HG03064 (cell line): ENCODE data around the gene EML6.
"Not testable (repeated sequence)": the region's sequence is repeated elsewhere in the genome, so short reads cannot be mapped to it uniquely, and the experiment has no call there.

ENCODE experiments used
- ATAC-seq: cut with Tn5 transposase; IDR thresholded peaks from one replicate; pipeline ENCODE4 v1.9.1; 2021; ENCODE audit warnings: low read depth; ENCODE audit not compliant: unreplicated experiment

EML6 gene

DNA sequence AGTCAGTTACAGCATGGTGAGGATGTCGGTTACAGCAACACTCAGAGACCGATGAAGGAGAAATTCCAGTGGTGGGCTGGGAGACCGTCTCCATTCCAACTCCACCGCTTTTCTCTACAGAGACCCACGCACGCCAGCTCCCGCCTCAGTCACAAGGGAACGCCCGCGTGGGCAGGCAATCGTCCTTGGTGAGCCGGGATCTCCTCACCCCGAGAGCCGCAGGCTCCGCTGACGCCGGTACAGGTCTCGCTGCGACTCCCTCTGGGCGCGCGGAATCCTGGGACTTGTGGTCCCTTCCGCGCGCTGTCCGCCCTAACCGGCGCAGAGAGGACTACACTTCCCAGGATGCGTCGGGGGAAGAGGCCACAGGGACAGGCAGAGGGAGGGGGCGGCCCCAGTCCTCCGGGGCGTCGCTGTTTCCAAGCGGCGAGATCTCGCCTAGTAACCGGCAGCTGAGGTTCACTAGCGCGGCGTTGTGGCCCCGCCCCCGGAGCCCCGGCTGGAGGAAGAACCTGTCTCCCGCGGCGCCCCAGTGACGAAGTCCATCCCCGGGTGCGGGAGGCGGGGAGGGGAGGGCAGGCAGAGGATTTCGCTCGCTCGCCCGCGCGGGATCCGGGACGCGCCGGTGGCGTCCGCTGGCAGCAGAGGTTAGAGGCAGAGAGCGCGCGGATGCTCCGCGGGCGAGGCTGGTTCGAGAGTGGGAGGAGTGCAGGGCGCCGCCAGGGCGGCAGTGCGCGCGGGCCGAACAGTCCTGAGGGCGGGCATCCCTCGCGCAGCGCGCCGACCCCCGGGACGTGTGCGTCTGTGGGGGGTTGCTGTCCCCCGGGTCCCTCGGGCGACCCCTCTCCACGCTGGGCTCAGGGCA, at the start of gene EML6:
TSS of gene EML6 (plus strand) at position 532 of the 865 bp plus-strand sequence. CDS start 1,400 bp downstream, outside the sequence.
- peak; percentile 99 for ATAC-seq

DNA sequence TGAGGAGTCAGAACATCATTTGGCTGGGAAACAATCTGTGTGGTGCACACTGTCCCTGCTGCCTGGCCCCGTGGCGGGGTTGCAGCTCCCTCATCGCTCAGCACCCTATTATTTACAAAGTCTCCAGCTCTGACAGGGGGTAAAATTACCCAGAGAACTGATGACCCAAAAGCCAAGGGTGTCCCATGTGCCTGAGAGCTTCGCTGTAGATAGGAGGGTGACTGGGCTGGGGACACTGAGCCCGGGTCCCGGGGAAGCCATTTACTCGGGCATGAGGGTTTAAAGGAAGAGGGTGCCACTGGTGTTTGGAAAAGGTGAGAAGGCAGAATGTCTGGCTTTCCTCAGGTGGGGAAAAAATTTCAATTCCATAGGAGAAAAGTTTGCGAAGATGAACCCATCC, 48.2 kb upstream of the EML6 start:
- no peak for ATAC-seq

DNA sequence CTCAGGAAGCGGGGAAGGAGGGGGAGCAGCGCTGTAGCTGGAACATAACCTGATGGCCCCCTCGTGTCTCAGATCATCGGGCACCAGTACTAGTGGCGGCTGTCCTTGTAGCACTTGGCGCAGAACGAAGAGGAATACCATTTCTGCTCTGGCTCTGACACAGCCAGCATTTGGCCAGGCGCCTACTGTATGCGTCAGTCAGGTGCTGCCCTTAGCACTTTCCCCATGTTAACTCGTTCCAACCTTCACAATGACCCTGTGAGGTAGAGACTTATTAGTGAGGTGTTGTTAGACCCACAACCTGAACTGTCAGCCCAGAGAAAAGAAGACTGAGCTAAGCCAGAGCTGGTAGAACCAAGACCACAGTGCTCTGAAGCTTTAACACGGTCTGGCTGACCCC, 47.7 kb upstream of the EML6 start:
- ATAC-seq: no peak

DNA sequence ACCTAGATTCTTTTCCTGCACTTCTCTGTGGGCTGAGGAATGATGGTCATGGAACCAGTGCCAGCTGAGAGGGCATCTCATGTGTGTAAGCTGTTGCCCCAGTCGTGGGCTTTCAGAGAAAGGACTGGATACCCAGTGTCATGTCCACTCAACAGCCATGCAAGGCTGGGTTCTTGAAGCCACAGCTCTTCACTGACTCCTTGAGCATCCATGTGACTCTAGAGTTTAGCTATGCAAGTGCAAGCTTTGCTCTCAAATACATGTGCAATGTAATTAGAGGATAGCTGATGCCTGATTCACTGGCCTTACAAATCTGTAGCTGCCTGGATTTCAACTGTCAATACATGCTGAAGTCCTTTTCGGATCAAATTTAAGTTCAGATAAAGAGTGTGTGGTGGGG, 46.8 kb upstream of the EML6 start:
- ATAC-seq: no peak

DNA sequence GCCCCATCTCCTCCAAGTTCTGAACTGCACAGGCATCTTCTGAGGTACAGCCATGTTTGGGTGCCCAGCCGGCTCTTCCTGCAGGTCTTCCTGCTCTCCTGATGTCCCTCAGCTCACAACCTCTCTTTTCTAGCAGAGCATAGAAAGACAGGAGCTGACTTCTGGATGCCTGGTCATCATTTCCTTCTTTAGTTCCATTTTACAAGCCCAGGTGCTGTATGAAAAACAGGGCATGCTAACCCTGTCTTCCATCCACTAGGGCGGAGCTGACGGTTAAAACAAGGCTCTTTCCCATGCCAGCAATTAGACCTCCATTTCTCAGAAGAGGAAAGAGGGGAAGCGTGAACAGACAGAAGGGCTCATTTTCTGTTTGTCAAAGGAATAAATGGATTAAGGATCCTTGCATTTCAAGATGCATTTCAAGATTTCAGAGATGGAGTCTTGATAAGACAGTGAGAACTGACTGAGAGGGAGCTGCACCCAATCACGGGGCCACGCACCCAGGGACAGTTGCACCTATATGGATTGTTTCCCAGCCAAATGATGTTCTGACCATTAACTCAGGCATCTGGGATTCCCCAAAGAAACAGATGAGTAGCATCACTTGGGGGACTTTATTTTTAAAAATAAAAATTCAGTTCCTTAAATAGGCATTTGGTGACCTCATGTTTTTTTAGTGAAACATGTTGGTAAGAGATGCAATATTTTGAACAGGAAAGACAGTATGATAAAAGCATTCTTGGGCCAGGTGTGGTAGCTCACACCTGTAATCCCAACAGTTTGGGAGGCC, 45.8 kb upstream of the EML6 start:
- ATAC-seq: no peak

DNA sequence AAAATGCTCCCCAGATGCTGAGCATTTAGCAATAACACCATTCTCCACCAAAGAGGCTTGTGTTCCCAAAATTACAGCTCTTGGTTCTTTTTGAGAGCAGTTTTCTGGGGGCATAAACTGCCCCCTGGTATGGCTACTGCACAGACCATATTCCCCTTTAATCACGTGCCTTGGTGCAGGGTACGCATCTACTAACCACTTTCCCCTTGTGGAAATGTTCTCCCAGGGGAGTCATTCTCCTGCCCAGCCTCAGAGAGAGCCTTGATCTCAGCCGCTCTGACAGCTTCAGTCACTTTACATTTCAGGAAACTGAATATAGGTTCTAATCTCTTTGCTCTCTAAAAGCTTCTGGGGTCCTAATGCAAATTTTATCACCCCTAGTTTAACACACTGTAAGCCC, 44.7 kb upstream of the EML6 start:
- ATAC-seq: no peak

DNA sequence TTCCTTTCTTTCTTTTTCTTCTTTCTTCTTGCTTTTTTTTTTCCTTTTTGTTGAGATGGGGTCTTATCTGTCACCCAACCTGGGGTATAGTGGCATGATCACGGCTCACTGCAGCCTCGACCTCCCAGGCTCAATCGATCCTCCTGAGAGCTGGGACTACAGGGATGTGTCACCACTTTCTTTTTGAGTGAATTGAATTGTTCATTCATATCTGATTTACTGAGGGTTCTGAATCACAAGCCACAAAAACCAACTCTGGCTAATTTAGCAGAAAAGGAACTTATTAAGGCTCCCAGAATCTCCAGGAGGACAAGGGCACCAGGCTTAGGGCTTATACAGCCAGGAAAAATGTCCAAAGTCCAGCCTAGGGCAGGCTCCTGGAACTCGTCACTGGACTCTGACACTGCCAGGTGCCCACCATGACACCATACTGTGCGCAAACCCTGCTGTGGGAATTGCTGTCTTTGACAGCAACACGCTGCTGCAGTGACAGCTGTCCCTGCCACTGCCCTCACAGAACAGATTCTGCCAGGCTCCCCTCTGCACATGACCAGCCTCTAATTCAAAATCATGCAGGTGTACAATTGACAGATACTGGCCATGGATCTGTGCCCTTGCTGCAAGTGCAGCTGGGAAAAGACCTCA, 42.9 kb upstream of the EML6 start:
- ATAC-seq: peak; percentile 55

DNA sequence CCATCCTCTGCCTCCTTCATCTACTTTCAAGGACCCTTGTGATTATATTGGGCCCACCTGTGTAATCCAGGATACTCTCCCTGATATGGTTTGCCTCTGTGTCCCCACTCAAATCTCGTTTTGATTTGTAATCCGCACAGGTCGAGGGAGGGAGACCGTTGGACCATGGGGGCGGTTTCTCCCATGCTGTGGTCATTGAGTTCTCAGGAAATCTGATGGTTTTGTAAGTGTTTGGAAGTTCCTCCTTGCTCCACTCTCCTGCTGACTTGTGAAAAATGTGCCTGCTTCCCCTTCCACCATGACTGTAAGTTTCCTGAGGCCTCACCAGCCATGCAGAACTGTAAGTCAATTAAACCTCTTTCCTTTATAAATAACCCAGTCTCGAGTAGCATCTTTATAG, 42.0 kb upstream of the EML6 start:
- ATAC-seq: no peak

DNA sequence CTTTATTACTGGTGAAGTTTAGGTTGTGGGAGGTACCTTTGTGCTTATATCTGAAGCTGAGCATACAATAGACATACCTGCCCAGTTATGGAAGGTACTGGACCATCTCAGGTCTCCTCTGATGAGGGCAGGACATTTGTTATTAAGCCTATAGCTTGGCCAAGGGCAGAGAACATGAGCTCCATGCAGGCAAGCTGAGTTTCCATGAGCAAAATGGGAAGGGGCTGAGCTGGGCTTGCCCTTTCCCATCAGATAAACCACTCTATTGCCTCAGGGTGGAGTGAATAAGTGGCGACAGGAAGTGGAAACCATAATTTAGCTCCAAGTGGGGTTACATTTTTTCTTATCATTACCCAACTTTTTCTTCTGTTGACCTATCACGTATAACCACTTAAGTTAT, 39.9 kb upstream of the EML6 start:
- ATAC-seq: no peak

DNA sequence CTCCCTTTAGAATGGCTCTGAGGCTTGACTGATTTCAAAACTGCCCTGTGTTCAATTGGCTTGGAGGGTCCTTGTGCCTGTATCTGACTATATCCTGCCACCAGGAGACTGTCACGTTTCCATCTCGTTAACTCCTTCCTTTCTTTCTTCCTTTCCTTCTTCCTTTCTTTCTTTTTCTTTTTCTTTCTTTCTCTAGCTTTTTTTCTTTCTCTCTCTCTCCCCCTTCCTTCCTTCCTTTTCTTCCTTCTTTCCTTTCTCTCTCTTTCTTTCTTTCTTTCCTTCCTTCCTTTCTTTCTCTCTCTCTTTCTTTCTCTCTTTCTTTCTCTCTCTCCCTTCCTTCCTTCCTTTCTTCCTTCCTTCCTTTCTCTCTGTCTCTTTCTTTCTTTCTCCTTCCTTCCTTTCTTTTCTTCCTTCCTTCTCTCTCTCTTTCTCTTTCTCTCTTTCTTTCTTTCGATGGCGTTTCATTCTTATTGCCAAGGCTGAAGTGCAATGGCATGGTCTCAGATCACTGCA, 38.1 kb upstream of the EML6 start:
- no peak for ATAC-seq

DNA sequence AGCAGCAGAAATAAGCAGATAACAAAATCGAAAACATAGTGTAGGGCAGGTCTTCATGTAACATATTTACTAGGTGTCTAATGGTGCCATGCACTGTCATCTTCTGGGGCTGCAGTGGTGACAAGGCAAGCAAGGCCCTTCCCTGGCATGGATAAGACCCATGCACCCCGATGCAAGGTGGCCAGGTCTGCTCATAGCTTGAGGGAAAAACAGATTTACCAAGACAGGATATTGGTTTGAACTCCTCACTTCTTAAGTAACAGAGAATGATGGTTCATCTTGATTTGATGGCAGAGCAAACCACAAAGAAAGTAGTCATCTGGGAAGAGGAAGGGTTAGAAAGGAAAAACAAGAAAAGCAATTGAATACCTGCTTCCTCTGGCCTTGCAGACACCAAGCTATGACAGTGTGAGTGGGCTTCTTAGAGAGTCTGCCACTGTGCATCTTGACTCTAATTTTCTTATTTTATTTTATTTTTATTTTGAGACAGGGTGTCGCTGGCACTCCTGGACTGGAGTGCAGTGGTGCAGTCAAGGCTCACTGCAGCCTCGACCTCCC, 35.8 kb upstream of the EML6 start:
- no peak for ATAC-seq

DNA sequence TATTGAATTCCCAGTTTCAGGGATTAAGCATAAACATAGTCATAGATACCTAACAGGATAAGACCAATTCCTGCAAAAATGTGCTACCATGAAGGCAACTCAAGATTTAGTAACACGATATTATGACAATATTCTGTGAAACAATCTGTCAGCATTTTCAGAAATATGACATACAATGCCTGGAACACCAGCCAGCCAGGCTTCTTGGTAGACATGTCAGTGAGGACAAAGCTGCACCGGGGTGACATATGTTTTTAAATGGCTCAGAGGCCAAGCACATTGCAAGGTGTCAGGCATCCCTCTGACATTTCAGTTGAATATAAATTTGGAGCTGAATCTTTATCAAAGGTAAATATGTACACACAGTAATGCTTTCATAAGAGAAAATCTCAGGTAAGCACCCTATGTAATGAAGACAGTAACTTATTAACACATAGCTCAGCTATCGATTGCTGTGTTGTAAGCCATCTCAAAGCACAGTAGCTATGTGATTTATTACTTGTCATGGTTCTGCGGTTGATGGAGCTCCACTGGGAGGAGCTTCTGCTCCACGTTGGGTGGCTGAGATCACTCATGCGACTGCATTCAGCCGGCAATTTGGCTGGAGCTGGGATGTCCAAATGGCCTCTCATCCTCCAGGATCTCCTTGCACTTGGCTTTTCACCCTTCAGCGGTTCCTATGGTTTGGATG, 31.9 kb upstream of the EML6 start:
- ATAC-seq: no peak

DNA sequence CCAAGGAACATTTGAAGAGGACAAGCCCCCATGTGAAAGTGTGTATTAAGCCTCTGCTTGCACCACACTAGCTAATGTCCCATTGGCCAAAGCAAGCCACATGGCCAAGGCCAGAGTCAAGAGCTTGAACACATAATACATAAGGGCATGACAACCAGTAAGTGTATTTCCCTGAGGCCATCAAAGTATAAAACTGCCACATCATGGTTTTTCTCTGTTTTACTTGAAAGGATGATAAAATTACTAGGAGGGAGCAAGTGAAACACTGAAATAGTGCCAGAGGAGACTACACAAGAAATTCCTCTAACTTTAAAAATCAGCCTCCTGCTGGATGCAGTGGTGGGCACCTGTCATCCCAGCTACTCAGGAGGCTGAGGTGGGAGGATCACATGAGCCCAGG, 30.9 kb upstream of the EML6 start:
- no peak for ATAC-seq

DNA sequence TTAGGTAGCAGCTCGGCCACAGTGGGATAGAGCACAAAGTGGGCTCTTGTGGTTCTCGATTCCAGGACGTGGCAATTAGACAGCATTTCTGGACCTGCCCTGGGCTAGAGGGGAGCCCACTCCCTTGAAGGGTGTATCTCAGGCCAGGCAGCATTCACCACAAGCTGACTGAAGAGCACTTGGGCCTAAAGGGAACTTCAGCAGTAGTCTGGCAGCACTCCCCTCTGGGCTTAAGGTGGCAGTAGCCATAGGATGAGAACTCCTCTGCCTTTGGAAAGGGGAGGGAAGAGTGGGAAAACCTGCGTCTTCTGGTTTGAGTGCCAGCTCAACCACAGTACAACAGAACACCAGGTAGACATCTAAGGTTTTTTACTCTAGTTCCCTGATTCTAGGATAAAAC, 28.1 kb upstream of the EML6 start:
- ATAC-seq: no peak

DNA sequence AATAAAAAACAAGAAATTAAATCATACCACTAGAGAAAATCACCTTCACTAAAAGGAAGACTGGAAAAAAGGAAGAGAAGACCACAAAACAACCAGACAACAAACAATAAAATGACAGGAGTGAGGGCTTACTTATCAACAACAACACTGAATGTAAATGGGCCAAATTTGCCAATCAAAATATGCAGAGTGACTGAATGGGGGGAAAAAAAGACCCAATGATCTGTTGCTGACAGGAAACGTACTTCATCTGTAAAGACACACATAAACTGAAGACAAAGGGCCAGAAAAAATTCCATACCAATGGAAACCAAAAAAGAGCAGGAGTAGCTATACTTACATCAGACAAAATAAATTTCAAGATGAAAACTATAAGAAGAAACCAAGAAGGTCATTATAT, 25.5 kb upstream of the EML6 start:
- no peak for ATAC-seq

DNA sequence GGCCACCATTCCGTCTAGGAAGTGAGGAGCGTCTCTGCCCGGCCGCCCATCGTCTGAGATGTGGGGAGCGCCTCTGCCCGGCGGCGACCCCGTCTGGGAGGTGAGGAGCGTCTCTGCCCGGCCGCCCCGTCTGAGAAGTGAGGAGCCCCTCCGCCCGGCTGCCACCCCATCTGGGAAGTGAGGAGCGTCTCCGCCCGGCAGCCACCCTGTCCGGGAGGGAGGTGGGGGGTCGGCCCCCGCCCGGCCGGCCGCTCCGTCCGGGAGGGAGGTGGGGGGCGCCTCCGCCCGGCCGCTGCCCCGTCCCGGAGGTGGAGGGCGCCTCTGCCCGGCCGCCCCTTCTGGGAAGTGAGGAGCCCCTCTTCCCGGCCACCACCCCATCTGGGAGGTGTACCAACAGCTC, 24.5 kb upstream of the EML6 start:
- not testable (repeated sequence) for ATAC-seq

DNA sequence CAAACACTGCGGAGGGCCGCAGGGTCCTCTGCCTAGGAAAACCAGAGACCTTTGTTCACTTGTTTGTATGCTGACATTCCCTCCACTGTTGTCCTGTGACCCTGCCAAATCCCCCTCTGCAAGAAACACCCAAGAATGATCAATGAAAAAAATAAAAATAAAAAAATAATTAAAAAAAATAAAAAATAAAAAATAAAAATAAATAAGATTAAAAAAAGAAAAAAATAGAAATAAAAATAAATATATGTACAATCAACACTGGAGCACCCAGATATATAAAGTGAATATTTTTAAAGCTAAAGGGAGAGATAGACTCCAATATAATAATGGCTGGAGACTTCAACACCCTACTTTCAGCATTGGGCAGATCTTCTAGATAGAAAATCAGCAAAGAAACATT, 23.8 kb upstream of the EML6 start:
- no peak for ATAC-seq

DNA sequence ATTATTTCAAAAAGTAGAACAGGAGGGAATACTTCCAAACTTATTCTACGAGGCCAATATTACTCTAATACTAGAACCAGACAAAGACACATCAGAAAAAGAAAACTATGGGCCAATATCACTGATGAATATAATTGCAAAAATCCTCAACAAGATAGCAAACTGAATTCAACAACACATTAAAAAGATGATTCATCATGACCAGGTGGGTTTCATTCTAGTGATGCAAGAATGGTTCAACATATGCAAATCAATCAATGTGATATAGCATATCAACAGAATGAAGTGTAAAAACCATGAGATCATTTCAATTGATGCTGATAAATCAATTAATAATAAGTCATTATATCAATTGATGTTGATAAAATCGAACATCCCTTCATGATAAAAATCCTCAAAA, 22.4 kb upstream of the EML6 start:
- no peak for ATAC-seq

DNA sequence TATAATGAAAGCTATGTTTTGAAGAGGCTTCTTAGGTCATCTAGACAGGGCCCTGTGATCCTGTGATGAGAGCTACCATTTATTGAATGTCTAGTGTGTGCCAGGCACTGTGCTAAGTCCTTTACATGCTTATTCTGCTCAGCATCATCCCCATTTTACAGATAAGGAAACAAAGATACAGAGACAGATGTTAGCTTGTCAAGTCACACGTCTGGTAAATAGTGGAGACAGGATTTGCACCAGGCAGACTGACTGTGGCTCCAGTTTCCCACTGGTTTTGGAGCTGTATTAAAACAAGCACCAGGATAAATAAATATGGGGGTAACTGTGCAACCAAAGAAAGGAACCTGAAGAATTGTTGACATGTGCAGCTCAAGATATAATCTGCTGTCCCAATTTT, 19.2 kb upstream of the EML6 start:
- no peak for ATAC-seq
